GM18499 (cell line): ENCODE results near the gene LVRN.

ENCODE experiments used
- ATAC-seq: cut with Tn5 transposase; IDR thresholded peaks from one replicate; pipeline ENCODE4 v1.9.1; 2021; ENCODE audit warnings: moderate number of reproducible peaks; ENCODE audit not compliant: insufficient read depth, unreplicated experiment

The LVRN gene

GRCh38 chr5:115956957-115957356 is 5.3 kb upstream of the LVRN start:
- ATAC-seq: no peak

- no peak for ATAC-seq
These were observed 665 bp upstream of the LVRN start for GRCh38 chr5:115961381-115962238.

- no peak for ATAC-seq
These were observed 509 bp downstream of the LVRN start for GRCh38 chr5:115962565-115963402.

DNA sequence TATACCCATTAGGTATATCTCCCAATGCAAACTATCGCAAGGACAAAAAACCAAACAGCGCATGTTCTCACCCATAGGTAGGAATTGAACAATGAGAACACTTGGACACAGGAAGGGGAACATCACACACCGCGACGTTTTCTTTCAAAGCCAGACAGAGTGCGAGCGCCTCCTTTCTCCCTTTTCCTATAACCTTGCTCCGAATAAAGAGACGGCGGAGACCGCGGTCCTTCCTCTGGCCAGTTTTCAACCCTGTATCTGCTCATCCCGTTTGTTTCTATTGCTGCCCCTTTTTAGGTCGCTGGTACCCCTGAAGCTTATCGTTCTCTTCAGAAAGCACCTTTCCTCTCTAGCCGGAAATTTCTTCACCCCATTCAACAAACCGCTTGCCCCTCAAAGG is 1.3 kb downstream of the LVRN start:
- ATAC-seq: no peak

DNA sequence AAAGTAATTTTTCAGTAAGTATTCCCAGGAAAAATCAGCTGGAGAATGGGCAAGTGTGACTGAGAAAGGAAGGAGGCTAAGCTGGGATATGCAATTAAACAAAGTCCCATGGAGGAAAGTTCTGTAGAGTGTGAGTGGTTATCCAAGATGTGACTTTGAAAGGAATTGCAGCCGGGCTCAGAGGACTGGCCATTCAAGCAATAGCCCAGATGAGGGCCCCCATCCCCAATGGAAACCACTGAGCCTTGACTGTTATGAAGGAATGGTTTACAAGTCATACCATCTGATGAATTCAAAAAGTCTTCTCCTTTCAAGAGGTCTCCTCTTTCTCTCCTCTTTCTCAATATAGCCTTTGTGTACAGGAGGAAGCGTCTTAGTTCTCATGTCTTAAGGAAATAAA is 6.5 kb downstream of the LVRN start:
- ATAC-seq: no peak

DNA sequence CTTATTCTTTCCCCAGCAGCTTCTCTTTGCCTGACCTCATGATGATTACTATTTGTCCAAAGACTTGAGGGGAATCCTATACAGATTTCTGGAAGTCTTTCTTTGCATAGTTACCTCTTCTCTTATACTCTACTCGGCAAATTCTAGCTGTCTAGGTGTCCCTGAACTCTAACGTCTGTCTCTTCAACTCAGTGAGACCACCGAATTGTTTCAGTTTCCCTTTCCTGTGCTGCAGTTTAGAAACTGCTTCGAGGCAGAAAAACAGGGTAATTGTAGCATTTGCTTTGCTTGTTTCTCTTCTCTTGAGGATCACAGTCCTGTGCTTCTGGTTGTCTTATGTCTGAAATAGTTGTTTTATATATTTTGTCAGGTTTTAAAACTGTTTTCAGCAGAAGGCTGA is 14.8 kb downstream of the LVRN start:
- peak; percentile 88 for ATAC-seq

- no peak for ATAC-seq
These were observed 15.7 kb downstream of the LVRN start for GRCh38 chr5:115977988-115978387.

- ATAC-seq: no peak
These were observed 16.5 kb downstream of the LVRN start for GRCh38 chr5:115978779-115979178.

DNA sequence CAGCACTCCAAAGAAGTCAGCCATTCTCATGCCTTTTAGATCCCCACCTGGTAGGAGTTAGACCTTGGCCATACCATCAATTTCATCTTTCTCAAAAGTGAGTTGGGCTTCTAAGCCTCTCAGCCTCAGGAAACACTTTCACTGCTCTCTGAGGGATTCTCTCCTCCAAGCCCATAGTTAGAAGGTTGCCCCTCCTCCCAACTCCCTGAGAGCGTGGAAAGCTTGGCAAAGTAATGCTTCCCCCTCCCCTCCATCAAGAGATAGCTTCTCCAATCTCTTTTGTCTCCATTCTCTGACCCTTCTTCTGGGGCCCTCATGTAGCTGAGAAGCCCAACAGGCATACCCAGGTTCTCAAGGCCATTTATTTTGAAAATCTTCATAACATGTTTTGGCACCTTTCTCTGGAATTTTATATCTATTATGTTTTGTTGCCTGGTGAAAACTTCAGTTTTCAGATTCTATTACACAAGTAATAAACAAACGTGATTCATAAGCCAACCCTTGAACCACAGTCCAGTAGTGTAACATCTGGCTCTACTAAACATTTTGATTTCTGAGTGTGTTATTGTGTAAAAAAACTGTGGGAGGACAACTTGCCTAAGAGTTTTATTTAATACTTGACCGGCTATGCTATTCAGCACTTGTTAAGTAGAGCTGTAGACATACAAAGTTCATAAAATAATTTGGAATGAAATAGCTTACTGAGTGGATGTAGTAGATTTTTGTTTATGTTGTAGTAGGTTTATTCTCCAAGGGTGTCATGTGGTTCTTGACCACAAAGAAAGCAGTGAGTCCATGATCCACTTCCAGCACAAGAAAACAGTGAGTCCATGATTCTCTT is 17.1 kb downstream of the LVRN start:
- ATAC-seq: no peak

- ATAC-seq: no peak
These were observed 21.2 kb downstream of the LVRN start for GRCh38 chr5:115983519-115983918.

GRCh38 chr5:115985802-115986757 is 23.8 kb downstream of the LVRN start:
- no peak for ATAC-seq

DNA sequence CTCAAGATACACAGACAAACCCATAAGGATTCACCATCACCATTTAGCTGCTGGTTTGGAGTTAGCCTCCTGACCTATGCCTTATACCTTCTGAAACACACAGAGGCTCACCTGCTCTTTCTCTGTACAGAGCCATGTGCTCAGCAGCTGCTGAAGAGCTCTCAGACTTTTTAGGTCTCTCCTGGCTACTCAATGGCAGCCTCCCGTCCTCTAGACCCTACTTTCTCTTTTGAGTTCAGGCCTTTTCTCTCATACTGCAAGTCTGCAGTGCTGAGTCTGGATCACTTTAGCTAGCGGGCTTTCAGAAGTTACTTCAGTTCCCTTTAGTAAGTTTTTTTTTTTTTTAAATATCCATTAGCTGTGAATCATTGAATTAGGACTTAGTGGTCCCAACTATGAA is 25.7 kb downstream of the LVRN start:
- ATAC-seq: no peak

DNA sequence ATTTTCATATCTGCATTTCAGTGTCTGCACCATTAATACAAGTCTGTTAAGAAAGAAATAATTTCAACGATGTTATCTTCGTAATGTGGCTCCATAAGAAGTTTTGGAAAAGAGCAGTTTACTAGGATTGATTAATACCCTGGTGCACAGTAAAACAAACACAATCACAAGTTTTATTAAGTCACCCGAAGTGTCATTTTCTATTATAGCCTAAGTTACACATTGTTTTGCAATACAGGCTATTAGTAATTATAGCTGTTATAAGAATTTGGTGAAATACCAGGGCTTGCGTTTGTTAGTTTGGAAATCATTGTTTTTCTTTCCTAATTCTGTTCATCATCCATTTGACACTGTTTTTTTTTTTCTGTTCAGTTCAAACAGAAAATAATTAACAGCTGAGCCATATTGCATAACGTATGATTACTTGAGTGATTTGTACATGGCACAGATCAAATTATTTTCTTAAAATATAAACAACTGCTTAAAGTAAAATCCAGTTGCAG is 30.6 kb downstream of the LVRN start:
- no peak for ATAC-seq

DNA sequence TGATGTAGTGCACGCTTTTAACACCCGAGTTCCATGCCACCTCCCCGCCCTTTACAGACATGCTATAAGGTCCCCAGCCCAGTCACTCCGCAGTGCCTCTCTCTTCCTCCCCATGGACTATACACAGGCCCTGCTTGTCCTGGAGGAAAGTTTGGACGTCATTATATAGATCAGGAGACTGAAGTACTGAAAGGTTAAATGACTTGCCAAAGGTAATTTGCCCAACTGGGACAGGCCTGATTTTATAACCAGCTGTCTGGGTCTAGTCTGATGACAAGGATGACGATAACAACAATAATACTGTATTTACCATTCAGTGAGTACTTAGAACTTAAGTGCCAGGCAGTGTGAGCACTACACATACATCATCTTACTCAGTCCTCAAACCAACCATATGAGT is 33.1 kb downstream of the LVRN start:
- no peak for ATAC-seq

DNA sequence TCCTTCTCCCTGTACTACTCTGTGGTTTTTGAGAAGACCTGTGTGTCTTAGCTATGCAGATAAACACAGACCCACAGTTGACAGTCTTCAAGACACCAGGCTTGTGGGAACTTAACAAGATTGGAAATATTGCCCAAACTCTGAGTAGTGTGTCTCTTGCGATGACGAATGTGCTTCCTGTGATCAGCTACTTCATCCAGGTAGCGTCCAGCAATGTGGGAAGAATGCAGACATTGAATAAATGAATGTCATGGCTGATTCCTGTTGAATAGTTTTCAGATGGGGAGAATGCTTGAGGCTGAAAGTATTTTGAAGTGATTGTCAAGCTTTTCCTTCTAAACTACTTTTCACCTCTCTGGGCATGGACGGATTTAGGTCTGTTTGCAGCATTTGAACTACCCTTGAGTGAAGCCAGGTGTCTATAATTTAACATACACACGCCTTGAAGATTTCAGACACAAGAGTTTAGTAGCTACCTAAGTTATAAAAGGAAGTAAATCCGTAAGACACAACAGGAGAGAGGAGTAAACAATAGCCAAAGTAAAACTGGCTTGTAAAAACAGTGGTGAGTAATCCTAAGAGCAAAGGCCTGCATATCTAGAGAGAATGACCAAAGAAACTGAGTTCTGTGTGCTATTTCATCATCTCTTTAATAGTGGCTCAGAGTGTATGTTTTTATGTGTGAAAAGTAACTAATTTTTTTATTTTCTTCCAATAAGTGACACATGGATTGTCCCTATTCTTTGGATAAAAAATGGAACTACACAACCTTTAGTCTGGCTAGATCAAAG is 40.0 kb downstream of the LVRN start:
- ATAC-seq: no peak

DNA sequence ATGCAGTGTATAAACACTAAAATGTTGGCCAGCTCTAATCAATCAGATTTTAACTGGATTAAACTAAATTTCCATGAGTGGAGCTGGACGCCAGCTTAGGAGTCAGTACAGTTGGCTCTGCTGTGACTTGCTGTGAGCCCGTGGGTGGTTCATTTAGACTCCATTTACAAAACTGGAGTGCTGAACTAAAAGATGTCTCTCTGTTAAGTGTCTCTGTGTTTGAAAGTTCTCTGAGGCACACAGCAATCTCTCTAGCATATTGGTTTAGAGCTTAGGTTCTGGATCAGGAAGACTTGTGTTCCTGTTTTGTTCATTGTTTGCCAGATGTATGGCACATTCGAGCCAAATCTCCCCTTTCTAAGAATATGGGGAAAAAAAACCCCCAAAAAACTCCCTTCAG is 42.0 kb downstream of the LVRN start:
- ATAC-seq: no peak

DNA sequence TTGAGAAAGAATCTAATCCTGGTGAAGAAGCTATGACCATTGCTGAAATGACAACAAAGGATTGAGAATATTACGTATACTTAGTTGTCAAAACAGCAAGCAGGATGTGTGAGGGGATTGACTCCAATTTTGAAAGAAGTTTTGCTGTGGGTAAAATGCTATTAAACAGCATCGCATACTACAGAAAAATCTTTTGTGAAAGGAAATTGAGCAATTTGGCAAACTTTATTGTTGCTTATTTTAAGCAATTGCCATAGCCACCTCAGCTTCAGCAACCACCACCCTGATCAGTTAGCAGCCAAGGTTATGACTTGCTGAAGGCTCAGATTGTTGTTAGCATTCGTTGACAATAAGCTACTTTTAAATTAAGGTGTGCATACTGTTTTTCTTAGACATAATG is 47.5 kb downstream of the LVRN start:
- no peak for ATAC-seq

GRCh38 chr5:116011046-116011445 is 48.8 kb downstream of the LVRN start:
- ATAC-seq: no peak
